ENCODE measurements around the gene TRPM2.

DNA sequence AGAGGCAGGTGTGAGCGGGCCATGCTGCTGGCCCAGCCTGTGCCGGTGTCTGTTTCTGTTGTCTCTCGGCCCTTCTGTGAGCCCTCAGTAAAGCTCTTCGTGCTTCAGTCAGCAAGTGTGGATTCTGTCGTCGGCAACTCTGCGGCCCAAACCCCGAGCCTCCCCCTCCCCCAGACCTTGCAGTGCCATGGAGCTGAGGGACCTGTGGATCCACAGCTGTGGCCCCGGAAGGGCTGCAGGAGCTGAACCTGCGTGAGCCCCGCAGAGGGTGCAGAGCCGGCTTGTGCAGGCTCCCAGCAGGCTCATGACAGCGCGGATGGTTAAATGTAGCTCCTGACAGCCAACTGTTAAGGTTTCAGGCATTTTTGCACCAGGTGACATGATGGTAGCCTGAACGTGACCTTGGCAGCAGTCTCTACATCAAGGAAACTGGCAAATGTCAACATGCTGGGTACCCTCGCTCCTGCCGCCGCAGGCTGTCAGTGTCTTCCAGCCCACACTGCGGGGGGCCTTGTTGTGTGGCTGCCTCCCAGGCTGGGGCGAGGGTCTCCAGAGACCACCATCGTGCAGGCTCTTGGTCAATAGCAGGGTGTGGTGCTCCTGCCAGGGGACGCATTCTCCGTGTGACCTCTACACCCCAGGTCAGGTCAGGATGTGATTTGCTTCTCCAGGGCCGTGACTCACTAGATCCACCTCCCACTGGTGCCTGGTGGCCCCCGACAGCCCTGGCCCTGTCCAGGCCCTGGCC lies 108.8 kb downstream of the TRPM2 start:
- TF ChIP-seq EZH2 (IDR thresholded peaks at IDR 0.05; ENCODE audit: low read depth, low read length, severe bottlenecking), result no peak
- TF ChIP-seq CTCF (IDR thresholded peaks at IDR 0.05; ENCODE audit: control extremely low read depth in 1 of 3, insufficient read depth in 1 of 3, low read depth in 1 of 3, low read length in 3 of 3), result no peak
- no peak for TF ChIP-seq GABPA (IDR thresholded peaks at IDR 0.05; ENCODE audit: borderline replicate concordance, insufficient read depth, low read length)
- TF ChIP-seq POLR2AphosphoS5 (IDR thresholded peaks at IDR 0.05; ENCODE audit: low read depth, low read length), result no peak
- TF ChIP-seq KDM5A (IDR thresholded peaks at IDR 0.05; ENCODE audit: low read length), result no peak
- TF ChIP-seq EP300 (IDR thresholded peaks at IDR 0.05; ENCODE audit: borderline replicate concordance in 1 of 2, low read depth in 2 of 2, low read length in 2 of 2), result no peak
- TF ChIP-seq POLR2A (IDR thresholded peaks at IDR 0.05; ENCODE audit: control extremely low read depth in 1 of 2, low read depth in 2 of 2, low read length in 2 of 2), result no peak
- no peak for TF ChIP-seq NRF1 (IDR thresholded peaks at IDR 0.05; ENCODE audit: low read depth, low read length)

Data from H1 (cell line).